ENCODE data around the gene BMP5.

BMP5 gene

GRCh38 chr6:55759536-55759935 is 115.9 kb downstream of the BMP5 start:
- no peak for DNase-seq (ENCODE audit: low read depth, low spot score)

GRCh38 chr6:55758156-55758937 is 117.0 kb downstream of the BMP5 start:
- no peak overlapping the region for H3K4me3 ChIP-seq (ENCODE audit: low read length)
- no peak for DNase-seq (ENCODE audit: low read depth, low spot score)

More at GRCh38 chr6:55759536-55759935, 115.9 kb downstream of the BMP5 start:
- H3K4me3 ChIP-seq (ENCODE audit: low read length): no peak overlapping the region

- no peak overlapping the region for H3K4me3 ChIP-seq (ENCODE audit: low read length)
- no peak for DNase-seq (ENCODE audit: low read depth, low spot score)
Measured at GRCh38 chr6:55756531-55757031, 118.8 kb downstream of the BMP5 start.

GRCh38 chr6:55748880-55749279 is 126.5 kb downstream of the BMP5 start:
- no peak overlapping the region for H3K4me3 ChIP-seq (ENCODE audit: low read length)
- DNase-seq (ENCODE audit: low read depth, low spot score): no peak

- no peak overlapping the region for H3K4me3 ChIP-seq (ENCODE audit: low read length)
- DNase-seq (ENCODE audit: low read depth, low spot score): no peak
Measured at GRCh38 chr6:55746473-55746872, 128.9 kb downstream of the BMP5 start.

- no peak for DNase-seq (ENCODE audit: low read depth, low spot score)
- H3K4me3 ChIP-seq (ENCODE audit: low read length): no peak overlapping the region
Measured at GRCh38 chr6:55734256-55734655, 141.1 kb downstream of the BMP5 start.

- no peak for DNase-seq (ENCODE audit: low read depth, low spot score)
- H3K4me3 ChIP-seq (ENCODE audit: low read length): no peak overlapping the region
Measured at GRCh38 chr6:55729665-55730064, 145.7 kb downstream of the BMP5 start.

- H3K4me3 ChIP-seq (ENCODE audit: low read length): no peak overlapping the region
- no peak for DNase-seq (ENCODE audit: low read depth, low spot score)
Measured at GRCh38 chr6:55726144-55726543, 149.2 kb downstream of the BMP5 start.

- DNase-seq (ENCODE audit: low read depth, low spot score): no peak
Measured at GRCh38 chr6:55714831-55715230, 160.6 kb downstream of the BMP5 start.

GRCh38 chr6:55713436-55713835 is 162.0 kb downstream of the BMP5 start:
- H3K4me3 ChIP-seq (ENCODE audit: low read length): no peak overlapping the region
- DNase-seq (ENCODE audit: low read depth, low spot score): no peak

More at GRCh38 chr6:55714831-55715230, 160.6 kb downstream of the BMP5 start:
- H3K4me3 ChIP-seq (ENCODE audit: low read length): no peak overlapping the region

- H3K4me3 ChIP-seq (ENCODE audit: low read length): no peak overlapping the region
- no peak for DNase-seq (ENCODE audit: low read depth, low spot score)
Measured at GRCh38 chr6:55708711-55709110, 166.7 kb downstream of the BMP5 start.

GRCh38 chr6:55705451-55706440 is 169.6 kb downstream of the BMP5 start:
- H3K4me3 ChIP-seq (ENCODE audit: low read length): no peak overlapping the region
- no peak for DNase-seq (ENCODE audit: low read depth, low spot score)

GRCh38 chr6:55704421-55704820 is 171.0 kb downstream of the BMP5 start:
- no peak for DNase-seq (ENCODE audit: low read depth, low spot score)
- no peak overlapping the region for H3K4me3 ChIP-seq (ENCODE audit: low read length)
